Middle frontal gyrus (tissue), 1 donor: ENCODE data around the gene FAM167B.

ENCODE experiments used
- DNase-seq: peaks from one replicate; pipeline ENCODE4 v3.0.0-alpha.2; 2015; ENCODE audit warnings: low spot score; ENCODE audit errors: extremely low spot score

FAM167B gene

GRCh38 chr1:32246888-32247273 lies at the start of gene FAM167B:
TSS of gene FAM167B (plus strand) at chr1:32247222. CDS start at chr1:32247422, 200 bp downstream.
- no peak for DNase-seq

- DNase-seq = no peak
Observed at GRCh38 chr1:32197837-32198236, 49.2 kb upstream of the FAM167B start.

GRCh38 chr1:32198237-32199042 lies 48.6 kb upstream of the FAM167B start:
- no peak for DNase-seq

- no peak for DNase-seq
Observed at GRCh38 chr1:32199043-32199716, 47.8 kb upstream of the FAM167B start.

GRCh38 chr1:32199717-32200072 lies 47.3 kb upstream of the FAM167B start:
- DNase-seq = no peak

- DNase-seq = no peak
Observed at GRCh38 chr1:32200226-32201010, 46.6 kb upstream of the FAM167B start, which contains the start of gene CCDC28B. TSS of gene CCDC28B (plus strand) at chr1:32200595. CDS start at chr1:32201936, 1,341 bp downstream.

- DNase-seq = no peak
Observed at GRCh38 chr1:32201011-32201855, 45.8 kb upstream of the FAM167B start.

GRCh38 chr1:32204943-32205361 lies 42.1 kb upstream of the FAM167B start:
- DNase-seq = no peak

GRCh38 chr1:32205401-32206370 lies 41.3 kb upstream of the FAM167B start, which contains the start of gene IQCC:
TSS of gene IQCC (plus strand) at chr1:32205671. CDS start at chr1:32205682, 11 bp downstream.
- DNase-seq = peak; percentile 81

- no peak for DNase-seq
Observed at GRCh38 chr1:32208469-32208868, 38.6 kb upstream of the FAM167B start.

- DNase-seq = no peak
Observed at GRCh38 chr1:32208891-32209328, 38.1 kb upstream of the FAM167B start, which contains the start of gene DCDC2B. TSS of gene DCDC2B (plus strand) at chr1:32209089. CDS start at chr1:32209094, 5 bp downstream.

GRCh38 chr1:32215629-32216480 lies 31.2 kb upstream of the FAM167B start:
- DNase-seq = no peak

GRCh38 chr1:32216566-32216965 lies 30.5 kb upstream of the FAM167B start:
- DNase-seq = no peak

- DNase-seq = no peak
Observed at GRCh38 chr1:32219022-32219421, 28.0 kb upstream of the FAM167B start.

GRCh38 chr1:32220746-32221580 lies 26.1 kb upstream of the FAM167B start:
- DNase-seq = no peak

- no peak for DNase-seq
Observed at GRCh38 chr1:32221581-32221979, 25.4 kb upstream of the FAM167B start.

- DNase-seq = peak; percentile 87
Observed at GRCh38 chr1:32221980-32222755, 24.9 kb upstream of the FAM167B start, which contains the start of the genes EIF3I and TMEM234. TSS of gene EIF3I (plus strand) at chr1:32222407. CDS start at chr1:32222442, 35 bp downstream. TSS of gene TMEM234 (minus strand) at chr1:32222353. CDS start at chr1:32222322, 31 bp downstream.
